ENCODE measurements around the gene RPS19.

DNA sequence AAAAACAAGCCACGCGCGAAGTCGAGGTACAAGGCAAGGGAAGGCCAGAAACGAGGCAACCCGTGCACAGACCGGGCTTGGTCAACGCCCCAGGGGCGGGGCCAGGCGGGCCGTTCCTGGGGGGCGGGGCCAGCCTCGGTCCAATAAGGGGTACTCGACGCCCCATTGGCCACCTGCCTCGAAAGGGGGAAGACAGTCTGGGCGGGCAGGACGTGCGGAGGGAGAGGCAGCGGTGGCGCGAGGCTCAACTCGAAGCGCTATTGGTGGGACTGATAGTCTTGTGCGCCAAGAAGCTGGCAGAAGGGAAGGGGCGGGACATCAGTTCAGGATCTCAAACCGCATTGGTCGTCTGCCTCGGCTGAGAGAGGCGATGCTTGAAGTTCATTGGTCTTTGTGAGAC, 15.5 kb upstream of the RPS19 start, which contains the start of gene LYPD4:
- TF ChIP-seq, protein P1, sequence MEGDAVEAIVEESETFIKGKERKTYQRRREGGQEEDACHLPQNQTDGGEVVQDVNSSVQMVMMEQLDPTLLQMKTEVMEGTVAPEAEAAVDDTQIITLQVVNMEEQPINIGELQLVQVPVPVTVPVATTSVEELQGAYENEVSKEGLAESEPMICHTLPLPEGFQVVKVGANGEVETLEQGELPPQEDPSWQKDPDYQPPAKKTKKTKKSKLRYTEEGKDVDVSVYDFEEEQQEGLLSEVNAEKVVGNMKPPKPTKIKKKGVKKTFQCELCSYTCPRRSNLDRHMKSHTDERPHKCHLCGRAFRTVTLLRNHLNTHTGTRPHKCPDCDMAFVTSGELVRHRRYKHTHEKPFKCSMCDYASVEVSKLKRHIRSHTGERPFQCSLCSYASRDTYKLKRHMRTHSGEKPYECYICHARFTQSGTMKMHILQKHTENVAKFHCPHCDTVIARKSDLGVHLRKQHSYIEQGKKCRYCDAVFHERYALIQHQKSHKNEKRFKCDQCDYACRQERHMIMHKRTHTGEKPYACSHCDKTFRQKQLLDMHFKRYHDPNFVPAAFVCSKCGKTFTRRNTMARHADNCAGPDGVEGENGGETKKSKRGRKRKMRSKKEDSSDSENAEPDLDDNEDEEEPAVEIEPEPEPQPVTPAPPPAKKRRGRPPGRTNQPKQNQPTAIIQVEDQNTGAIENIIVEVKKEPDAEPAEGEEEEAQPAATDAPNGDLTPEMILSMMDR (IDR thresholded peaks at IDR 0.05; ENCODE audit: insufficient read depth, low read depth, low read length), result no peak
- TF ChIP-seq EZH2 (IDR thresholded peaks at IDR 0.05; ENCODE audit: insufficient read depth, low read length), result no peak

Data from astrocyte (in vitro differentiated cells and primary cell).